Esophagus squamous epithelium (tissue), 5 donors: ENCODE data around the gene CLSTN2. TPM values are rescaled to one million over a fixed set of nuclear protein-coding genes. Genes with fewer than 3 reads are reported as not detected.

Experiments used
- DNase-seq: peaks from one replicate; lab custom pipeline; 2025; lab: John Stamatoyannopoulos, UW
- H3K27ac ChIP-seq, 4 donors: fragments of 200-600 bp; sonication (generic); one replicate each; pipeline ENCODE4 v1.5.1; 2016 to 2019; ENCODE audit warnings: mild to moderate bottlenecking in 1 of 4
- H3K27me3 ChIP-seq, 4 donors: fragments of 200-600 bp; sonication (generic); 1 replicate in 3 of 4; 2 replicates in 1 of 4; pipeline versions ENCODE4 v1.5.1 to v1.6.0; 2017 to 2021; ENCODE audit warnings: antibody characterized with exemption in 1 of 4
- H3K36me3 ChIP-seq, 3 donors: fragments of 200-600 bp; sonication (generic); one replicate each; pipeline ENCODE4 v1.5.1; 2016 to 2019
- H3K4me1 ChIP-seq, 3 donors: fragments of 200-600 bp; sonication (generic); one replicate each; pipeline ENCODE4 v1.5.1; 2017 to 2019
- H3K4me3 ChIP-seq, 4 donors: fragments of 200-600 bp; sonication (generic); 1 replicate in 3 of 4; 2 replicates in 1 of 4; pipeline ENCODE4 v1.5.1; 2016 to 2019; ENCODE audit warnings: mild to moderate bottlenecking in 2 of 4, moderate library complexity in 1 of 4
- H3K9me3 ChIP-seq, 3 donors: fragments of 200-600 bp; sonication (generic); one replicate each; pipeline ENCODE4 v1.5.1; 2016 to 2019
- CTCF ChIP-seq, 6 experiments: fragments of 450-650 bp in 4 of 6; fragments of 200-600 bp in 2 of 6; sonication (generic) in 2 of 6; IDR thresholded peaks; one replicate each; pipeline ENCODE4 v1.5.1; 2016 to 2019; ENCODE audit warnings: antibody characterized with exemption in 6 of 6, mild to moderate bottlenecking in 4 of 6, moderate library complexity in 4 of 6
- POLR2A ChIP-seq, 4 donors: fragments of 450-650 bp; IDR thresholded peaks; one replicate each; pipeline ENCODE4 v1.6.1; 2017; ENCODE audit warnings: antibody characterized with exemption in 4 of 4, mild to moderate bottlenecking in 4 of 4, moderate library complexity in 3 of 4
- WGBS, 2 donors: methylation state at CpG; one replicate each; pipeline ENCODE4 v1.1.5; 2018; 5-methylcytosine and 5-hydroxymethylcytosine counted together
- intact Hi-C: fragments of 100-400 bp; cut with DNase I; formaldehyde crosslinking; loops from one replicate; pipeline ENCODE4 v1.15.0; 2022
- total RNA-seq, 4 donors: library from RNA; depleted of rRNA; stranded (reverse); fragments of >200 nt; gene quantifications; one replicate each; pipeline ENCODE4 v1.1.0, GENCODE V29; 2016
- donor health status: DM: yes; HTN: yes; CAD: no.

The CLSTN2 gene
- total RNA-seq, 4 donors from 2014 or later, result 0.53 to 5.0 (median 3.1) TPM

GRCh38 chr3:140552403-140552802 lies 617.4 kb downstream of the CLSTN2 start:
- intact Hi-C loops, result no loop called here
- TF ChIP-seq POLR2A (IDR thresholded peaks at IDR 0.05) (no peak), CTCF (IDR thresholded peaks at IDR 0.05) (no peak)
- Histone ChIP-seq H3K9me3 (no peaks in the 10 kb centered on the region), H3K36me3 (no peaks in the 10 kb centered on the region), H3K4me3 (no peak overlapping the region), H3K4me1 (no peaks in the 10 kb centered on the region), H3K27ac (no peak overlapping the region), H3K27me3 (no peaks in the 10 kb centered on the region)
- WGBS, 2 donors, result 85% methylated on average over 2 of the region's 2 CpGs; no CpG with 5 or more reads in 1 of the 2 donors
- DNase-seq, result no peak

- H3K4me1 ChIP-seq, result no peaks in the 10 kb centered on the region
- no peaks in the 10 kb centered on the region for H3K9me3 ChIP-seq
- intact Hi-C loops, result no loop called here
- DNase-seq, result no peak
- TF ChIP-seq CTCF (IDR thresholded peaks at IDR 0.05) (no peak), POLR2A (IDR thresholded peaks at IDR 0.05) (no peak)
- no peaks in the 10 kb centered on the region for H3K36me3 ChIP-seq
- no peak overlapping the region for H3K27ac ChIP-seq
- H3K27me3 ChIP-seq, result no peaks in the 10 kb centered on the region
- WGBS, 2 donors, result 80 to 89% methylated on average over 5 of the region's 5 CpGs
- H3K4me3 ChIP-seq, result no peak overlapping the region
Observed at GRCh38 chr3:140552898-140553297, 617.9 kb downstream of the CLSTN2 start.

DNA sequence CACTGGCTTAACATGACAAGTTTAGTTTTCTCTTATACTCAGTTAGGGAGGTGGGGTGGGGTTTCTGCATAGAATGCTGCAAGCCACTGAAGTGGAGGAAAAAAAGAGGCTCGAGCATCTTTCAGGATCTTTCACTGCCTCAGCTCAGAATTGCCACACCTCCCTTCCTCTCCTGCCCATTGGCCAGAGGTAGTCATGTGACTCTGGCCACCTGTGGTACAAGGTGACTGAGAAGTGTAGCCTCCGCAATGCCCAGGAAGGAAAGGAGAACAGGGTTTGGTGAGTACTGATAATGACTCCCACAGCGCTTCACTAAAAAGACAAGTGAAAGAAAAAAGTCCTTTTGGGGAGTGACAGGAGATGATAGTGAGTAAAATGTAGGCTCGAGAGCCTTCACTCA lies 618.6 kb downstream of the CLSTN2 start:
- H3K4me1 ChIP-seq, result no peaks in the 10 kb centered on the region
- H3K27ac ChIP-seq, result no peak overlapping the region
- H3K9me3 ChIP-seq, result no peaks in the 10 kb centered on the region
- H3K4me3 ChIP-seq, result no peak overlapping the region
- H3K27me3 ChIP-seq, result no peaks in the 10 kb centered on the region
- no peak for DNase-seq
- H3K36me3 ChIP-seq, result no peaks in the 10 kb centered on the region
- 69 to 83% methylated on average over 4 of the region's 4 CpGs for WGBS, 2 donors
- intact Hi-C loops, result no loop called here
- TF ChIP-seq CTCF (IDR thresholded peaks at IDR 0.05) (no peak), POLR2A (IDR thresholded peaks at IDR 0.05) (no peak)

DNA sequence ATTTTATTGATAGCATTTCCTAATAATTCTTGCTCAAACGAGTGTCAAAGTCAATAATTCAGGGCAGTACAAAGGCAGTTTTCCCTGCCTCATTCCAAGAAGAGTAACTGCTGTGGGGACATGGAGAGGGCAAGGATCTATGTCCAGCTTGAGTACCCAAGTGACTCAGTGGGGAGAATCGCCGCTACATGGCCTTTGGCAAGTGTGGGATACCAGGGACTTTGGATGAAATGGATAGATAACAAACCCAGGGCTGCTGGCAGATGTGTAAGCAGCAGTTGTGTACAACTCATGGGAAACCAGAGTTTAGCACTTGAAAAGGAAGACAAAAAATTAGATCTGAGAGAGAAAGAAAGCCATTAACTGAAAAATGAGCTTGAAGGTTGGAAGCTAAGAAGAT lies 620.7 kb downstream of the CLSTN2 start:
- TF ChIP-seq CTCF (IDR thresholded peaks at IDR 0.05) (no peak), POLR2A (IDR thresholded peaks at IDR 0.05) (no peak)
- intact Hi-C loops, result no loop called here
- Histone ChIP-seq H3K27me3 (no peaks in the 10 kb centered on the region), H3K4me3 (no peak overlapping the region), H3K27ac (no peak overlapping the region), H3K9me3 (no peaks in the 10 kb centered on the region), H3K36me3 (no peaks in the 10 kb centered on the region), H3K4me1 (no peaks in the 10 kb centered on the region)
- WGBS, 2 donors, result 79 to 85% methylated on average over 3 of the region's 3 CpGs
- no peak for DNase-seq

DNA sequence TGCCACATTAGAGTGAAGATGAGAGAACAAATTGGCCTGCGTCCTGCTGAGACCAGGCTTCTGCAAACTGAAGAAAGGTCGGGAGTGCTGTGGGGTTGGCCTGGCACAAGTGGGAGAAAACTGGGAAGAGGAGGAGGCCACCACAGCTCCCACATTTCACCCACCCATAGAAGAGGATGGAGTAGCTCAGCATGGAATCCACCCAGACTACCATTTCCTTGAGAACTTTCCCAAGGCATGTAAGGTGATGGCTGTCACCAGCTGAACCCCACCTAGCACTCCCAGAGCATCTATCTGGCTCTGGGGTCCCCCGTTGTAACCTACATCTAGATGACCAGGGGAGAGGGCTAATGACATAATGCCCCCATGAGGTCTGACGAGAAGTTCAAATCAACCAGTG lies 622.5 kb downstream of the CLSTN2 start:
- no peaks in the 10 kb centered on the region for H3K27me3 ChIP-seq
- H3K27ac ChIP-seq, result no peak overlapping the region
- H3K4me1 ChIP-seq, result no peaks in the 10 kb centered on the region
- intact Hi-C loops, result no loop called here
- no peak for DNase-seq
- no peak for TF ChIP-seq CTCF (IDR thresholded peaks at IDR 0.05)
- no peak for TF ChIP-seq POLR2A (IDR thresholded peaks at IDR 0.05)
- H3K4me3 ChIP-seq, result no peak overlapping the region
- whole genome bisulfite sequencing, 2 donors, result 78 to 83% methylated on average over 3 of the region's 4 CpGs
- no peaks in the 10 kb centered on the region for H3K9me3 ChIP-seq
- H3K36me3 ChIP-seq, result no peaks in the 10 kb centered on the region
